SU-DHL-6 (cell line): ENCODE results near the gene DPF1.

Experiments
- EZH2phosphoT487 ChIP-seq: fragments of 200-600 bp; sonication (generic), shearing (Covaris generic); conservative IDR thresholded peaks from 2 replicates; pipeline ENCODE4 v1.6.1; 2018; ENCODE audit warnings: mild to moderate bottlenecking, antibody characterized with exemption, low read length, moderate library complexity, mixed read lengths
- TF ChIP-seq, protein P1 (sequence below): fragments of 200-600 bp; sonication (generic); IDR thresholded peaks from one replicate; pipeline ENCODE4 v1.5.1; 2017; ENCODE audit warnings: antibody characterized with exemption, mild to moderate bottlenecking, low read length, moderate library complexity; ENCODE audit not compliant: insufficient read depth, poor library complexity, severe bottlenecking

DNA sequence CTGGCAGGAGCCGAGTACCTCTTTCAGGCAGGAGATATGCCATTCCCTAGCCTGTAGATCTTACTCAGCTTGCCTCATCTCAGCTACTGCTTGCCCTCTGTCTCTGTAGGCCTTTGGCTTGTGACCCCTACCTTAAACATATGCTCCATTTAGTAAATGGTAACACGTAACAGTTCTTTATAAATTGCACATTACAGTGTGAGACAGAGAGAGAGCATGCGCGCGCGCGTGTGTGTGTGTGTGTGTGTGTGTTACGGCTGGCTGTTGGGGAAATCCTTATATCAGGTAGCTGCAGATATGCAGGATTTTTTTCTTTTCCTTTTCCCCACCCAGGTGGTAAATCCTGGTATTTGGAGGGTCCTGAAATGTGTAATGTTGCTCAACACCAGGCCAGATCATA is 44.5 kb upstream of the DPF1 start:
- TF ChIP-seq, protein P1, sequence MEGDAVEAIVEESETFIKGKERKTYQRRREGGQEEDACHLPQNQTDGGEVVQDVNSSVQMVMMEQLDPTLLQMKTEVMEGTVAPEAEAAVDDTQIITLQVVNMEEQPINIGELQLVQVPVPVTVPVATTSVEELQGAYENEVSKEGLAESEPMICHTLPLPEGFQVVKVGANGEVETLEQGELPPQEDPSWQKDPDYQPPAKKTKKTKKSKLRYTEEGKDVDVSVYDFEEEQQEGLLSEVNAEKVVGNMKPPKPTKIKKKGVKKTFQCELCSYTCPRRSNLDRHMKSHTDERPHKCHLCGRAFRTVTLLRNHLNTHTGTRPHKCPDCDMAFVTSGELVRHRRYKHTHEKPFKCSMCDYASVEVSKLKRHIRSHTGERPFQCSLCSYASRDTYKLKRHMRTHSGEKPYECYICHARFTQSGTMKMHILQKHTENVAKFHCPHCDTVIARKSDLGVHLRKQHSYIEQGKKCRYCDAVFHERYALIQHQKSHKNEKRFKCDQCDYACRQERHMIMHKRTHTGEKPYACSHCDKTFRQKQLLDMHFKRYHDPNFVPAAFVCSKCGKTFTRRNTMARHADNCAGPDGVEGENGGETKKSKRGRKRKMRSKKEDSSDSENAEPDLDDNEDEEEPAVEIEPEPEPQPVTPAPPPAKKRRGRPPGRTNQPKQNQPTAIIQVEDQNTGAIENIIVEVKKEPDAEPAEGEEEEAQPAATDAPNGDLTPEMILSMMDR, result no peak
- TF ChIP-seq EZH2phosphoT487, result no peak
